ENCODE data around the gene INPP5E. TPM values are rescaled to one million over a fixed set of nuclear protein-coding genes. Genes with fewer than 3 reads are reported as not detected.

Gene INPP5E
- total and polyA plus RNA-seq, 2 donors (not counting 1 experiment from before 2014, with no cell fraction given) = 3.9 to 7.8 TPM

- Histone ChIP-seq H2AFZ (ENCODE audit: low read length) (no peak overlapping the region), H3K4me2 (ENCODE audit: extremely low read depth, insufficient read depth, low read length) (no peak overlapping the region), H3K79me2 (ENCODE audit: control insufficient read depth, insufficient read depth, low read length) (no peaks in the 10 kb centered on the region), H3K27ac (ENCODE audit: insufficient read depth, low read length) (no peak overlapping the region), H3K4me1 (ENCODE audit: control insufficient read depth, extremely low read depth, insufficient read depth, low read length) (no peaks in the 10 kb centered on the region), H3K27me3 (ENCODE audit: control insufficient read depth, insufficient read depth, low read length) (no peaks in the 10 kb centered on the region), H3K9me3 (ENCODE audit: control insufficient read depth, insufficient read depth, low read depth, low read length) (no peaks in the 10 kb centered on the region), H4K20me1 (ENCODE audit: control insufficient read depth, extremely low read depth, insufficient read depth, low read length) (no peaks in the 10 kb centered on the region), H3K4me3 (replicated peaks in 1 of 4; ENCODE audit: control extremely low read depth in 1 of 4, insufficient read depth in 1 of 4, low read depth in 3 of 4, low read length in 4 of 4) (no peak overlapping the region), H3K36me3 (ENCODE audit: control insufficient read depth, insufficient read depth, low read length) (peaks cover 40% of the 10 kb centered on the region), H3K9ac (ENCODE audit: insufficient read depth, low read length) (no peak overlapping the region)
- no peak for DNase-seq (ENCODE audit: low read depth in 2 of 2)
- no peak for TF ChIP-seq EZH2 (IDR thresholded peaks at IDR 0.05; ENCODE audit: low read length, missing control alignments)
- TF ChIP-seq, protein P1, sequence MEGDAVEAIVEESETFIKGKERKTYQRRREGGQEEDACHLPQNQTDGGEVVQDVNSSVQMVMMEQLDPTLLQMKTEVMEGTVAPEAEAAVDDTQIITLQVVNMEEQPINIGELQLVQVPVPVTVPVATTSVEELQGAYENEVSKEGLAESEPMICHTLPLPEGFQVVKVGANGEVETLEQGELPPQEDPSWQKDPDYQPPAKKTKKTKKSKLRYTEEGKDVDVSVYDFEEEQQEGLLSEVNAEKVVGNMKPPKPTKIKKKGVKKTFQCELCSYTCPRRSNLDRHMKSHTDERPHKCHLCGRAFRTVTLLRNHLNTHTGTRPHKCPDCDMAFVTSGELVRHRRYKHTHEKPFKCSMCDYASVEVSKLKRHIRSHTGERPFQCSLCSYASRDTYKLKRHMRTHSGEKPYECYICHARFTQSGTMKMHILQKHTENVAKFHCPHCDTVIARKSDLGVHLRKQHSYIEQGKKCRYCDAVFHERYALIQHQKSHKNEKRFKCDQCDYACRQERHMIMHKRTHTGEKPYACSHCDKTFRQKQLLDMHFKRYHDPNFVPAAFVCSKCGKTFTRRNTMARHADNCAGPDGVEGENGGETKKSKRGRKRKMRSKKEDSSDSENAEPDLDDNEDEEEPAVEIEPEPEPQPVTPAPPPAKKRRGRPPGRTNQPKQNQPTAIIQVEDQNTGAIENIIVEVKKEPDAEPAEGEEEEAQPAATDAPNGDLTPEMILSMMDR (conservative IDR thresholded peaks at IDR 0.05 in 1 of 2, IDR thresholded peaks at IDR 0.05 in 1 of 2; ENCODE audit: low read depth in 1 of 2, low read length in 2 of 2) = no peak
Observed at GRCh38 chr9:136453326-136453725, 13.7 kb upstream of the INPP5E start.

DNA sequence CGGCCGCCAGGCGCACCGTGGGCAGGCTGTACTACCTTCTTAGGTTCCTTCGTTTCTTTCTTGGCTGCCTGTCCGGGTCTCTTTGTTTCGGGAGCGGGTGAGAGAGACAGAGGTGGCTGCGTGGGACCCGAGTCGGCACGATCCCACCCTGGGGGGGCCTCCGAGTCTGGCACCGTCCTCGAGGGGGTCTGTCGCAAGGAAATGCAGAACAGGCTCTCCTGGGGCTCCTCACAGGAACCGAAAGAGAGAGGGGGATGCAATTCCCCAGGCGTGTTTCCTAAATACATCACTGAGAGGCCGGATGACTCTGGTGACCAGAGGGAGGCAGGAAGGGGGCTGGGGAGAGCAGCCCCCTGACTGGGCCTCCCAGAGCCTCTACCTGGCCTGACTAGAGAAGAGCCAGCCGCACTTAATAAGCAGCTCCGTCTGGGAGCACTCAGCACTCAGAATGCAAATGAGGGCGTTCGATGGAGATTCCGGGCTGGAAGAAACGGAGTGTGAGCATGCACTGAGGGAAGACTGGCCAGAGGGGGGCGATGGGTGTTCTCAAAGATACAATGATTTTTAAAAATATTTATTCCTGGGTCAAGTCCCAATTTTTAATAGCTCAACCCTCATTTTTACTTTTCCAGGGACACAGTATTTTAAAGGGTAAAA is 11.7 kb upstream of the INPP5E start:
- peaks cover 45% of the 10 kb centered on the region for H3K36me3 ChIP-seq (ENCODE audit: control insufficient read depth, insufficient read depth, low read length)
- no peaks in the 10 kb centered on the region for H3K4me1 ChIP-seq (ENCODE audit: control insufficient read depth, extremely low read depth, insufficient read depth, low read length)
- no peak overlapping the region for H2AFZ ChIP-seq (ENCODE audit: low read length)
- H3K9me3 ChIP-seq (ENCODE audit: control insufficient read depth, insufficient read depth, low read depth, low read length) = no peaks in the 10 kb centered on the region
- no peak overlapping the region for H3K4me2 ChIP-seq (ENCODE audit: extremely low read depth, insufficient read depth, low read length)
- no peak for DNase-seq (ENCODE audit: low read depth in 2 of 2)
- H3K27ac ChIP-seq (ENCODE audit: insufficient read depth, low read length) = no peak overlapping the region
- no peaks in the 10 kb centered on the region for H3K27me3 ChIP-seq (ENCODE audit: control insufficient read depth, insufficient read depth, low read length)
- H3K4me3 ChIP-seq (replicated peaks in 1 of 4; ENCODE audit: control extremely low read depth in 1 of 4, insufficient read depth in 1 of 4, low read depth in 3 of 4, low read length in 4 of 4) = no peak overlapping the region
- H4K20me1 ChIP-seq (ENCODE audit: control insufficient read depth, extremely low read depth, insufficient read depth, low read length) = no peaks in the 10 kb centered on the region
- no peak overlapping the region for H3K9ac ChIP-seq (ENCODE audit: insufficient read depth, low read length)
- TF ChIP-seq, protein P1 (conservative IDR thresholded peaks at IDR 0.05 in 1 of 2, IDR thresholded peaks at IDR 0.05 in 1 of 2; ENCODE audit: low read depth in 1 of 2, low read length in 2 of 2) = no peak
- TF ChIP-seq EZH2 (IDR thresholded peaks at IDR 0.05; ENCODE audit: low read length, missing control alignments) = no peak
- H3K79me2 ChIP-seq (ENCODE audit: control insufficient read depth, insufficient read depth, low read length) = no peaks in the 10 kb centered on the region

DNA sequence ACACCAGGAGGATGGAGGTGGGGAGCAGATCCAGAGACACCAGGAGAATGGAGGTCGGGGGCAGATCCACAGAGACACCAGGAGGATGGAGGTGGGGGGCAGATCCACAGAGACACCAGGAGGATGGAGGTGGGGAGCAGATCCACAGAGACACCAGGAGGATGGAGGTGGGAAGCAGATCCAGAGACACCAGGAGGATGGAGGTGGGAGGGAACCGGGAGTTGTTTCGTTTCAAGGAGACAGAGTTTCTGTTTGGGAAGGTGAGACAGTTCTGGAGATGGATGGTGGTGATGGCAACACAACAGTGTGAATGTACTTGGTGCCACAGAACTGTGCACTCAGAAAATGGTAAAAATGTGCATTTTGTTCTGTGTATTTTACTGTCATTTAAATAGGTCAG is 9.0 kb upstream of the INPP5E start:
- DNase-seq (ENCODE audit: low read depth in 2 of 2) = no peak
- Histone ChIP-seq H3K36me3 (ENCODE audit: control insufficient read depth, insufficient read depth, low read length) (peaks cover 31% of the 10 kb centered on the region), H4K20me1 (ENCODE audit: control insufficient read depth, extremely low read depth, insufficient read depth, low read length) (no peaks in the 10 kb centered on the region), H3K27me3 (ENCODE audit: control insufficient read depth, insufficient read depth, low read length) (no peaks in the 10 kb centered on the region), H3K27ac (ENCODE audit: insufficient read depth, low read length) (no peak overlapping the region), H3K9me3 (ENCODE audit: control insufficient read depth, insufficient read depth, low read depth, low read length) (no peaks in the 10 kb centered on the region), H3K4me3 (replicated peaks in 1 of 4; ENCODE audit: control extremely low read depth in 1 of 4, insufficient read depth in 1 of 4, low read depth in 3 of 4, low read length in 4 of 4) (no peak overlapping the region), H3K79me2 (ENCODE audit: control insufficient read depth, insufficient read depth, low read length) (no peaks in the 10 kb centered on the region), H2AFZ (ENCODE audit: low read length) (no peak overlapping the region), H3K9ac (ENCODE audit: insufficient read depth, low read length) (no peak overlapping the region), H3K4me1 (ENCODE audit: control insufficient read depth, extremely low read depth, insufficient read depth, low read length) (no peaks in the 10 kb centered on the region), H3K4me2 (ENCODE audit: extremely low read depth, insufficient read depth, low read length) (no peak overlapping the region)
- TF ChIP-seq, protein P1 (conservative IDR thresholded peaks at IDR 0.05 in 1 of 2, IDR thresholded peaks at IDR 0.05 in 1 of 2; ENCODE audit: low read depth in 1 of 2, low read length in 2 of 2) = no peak
- no peak for TF ChIP-seq EZH2 (IDR thresholded peaks at IDR 0.05; ENCODE audit: low read length, missing control alignments)
